Esophagus squamous epithelium (tissue), 4 donors: ENCODE data around the gene POU2F1.

Experiments used
- CTCF ChIP-seq, 6 experiments: fragments of 450-650 bp in 4 of 6; fragments of 200-600 bp in 2 of 6; sonication (generic) in 2 of 6; IDR thresholded peaks; one replicate each; pipeline ENCODE4 v1.5.1; 2016 to 2019; ENCODE audit warnings: antibody characterized with exemption in 6 of 6, mild to moderate bottlenecking in 4 of 6, moderate library complexity in 4 of 6
- POLR2A ChIP-seq, 4 donors: fragments of 450-650 bp; IDR thresholded peaks; one replicate each; pipeline ENCODE4 v1.6.1; 2017; ENCODE audit warnings: antibody characterized with exemption in 4 of 4, mild to moderate bottlenecking in 4 of 4, moderate library complexity in 3 of 4

GRCh38 chr1:167200272-167200671 lies 20.4 kb upstream of the POU2F1 start:
- TF ChIP-seq CTCF (IDR thresholded peaks at IDR 0.05) (no peak), POLR2A (IDR thresholded peaks at IDR 0.05) (no peak)
